ENCODE results near the gene MYO5C. TPM values are rescaled to one million over a fixed set of nuclear protein-coding genes. Genes with fewer than 3 reads are reported as not detected.
A peak's percentile ranks its signal among the peaks of the same experiment; 100 is the strongest.
"Not testable (repeated sequence)": the region's sequence is repeated elsewhere in the genome, so short reads cannot be mapped to it uniquely, and the experiment has no call there.

The MYO5C gene
- polyA plus RNA-seq, 1 donor: 32.7 TPM

DNA sequence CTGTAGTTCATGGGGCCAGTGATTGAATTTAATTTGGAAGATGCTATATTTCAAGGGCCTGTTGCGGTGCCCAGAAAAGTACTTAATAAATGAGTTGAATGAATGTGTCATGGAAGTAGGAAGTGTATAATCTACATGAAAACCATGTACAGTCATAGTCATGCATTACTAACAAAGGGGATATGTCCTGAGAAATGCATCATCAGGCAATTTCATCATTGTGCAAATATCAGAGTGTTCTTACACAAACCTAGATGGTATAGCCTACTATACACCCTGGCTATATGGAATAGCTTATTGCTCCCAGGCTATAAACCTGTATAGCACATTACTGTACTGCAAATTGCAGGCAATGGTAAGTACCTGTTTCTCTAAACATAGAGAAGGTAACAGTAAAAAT is 10.7 kb upstream of the MYO5C start:
- DNase-seq: no peak

DNA sequence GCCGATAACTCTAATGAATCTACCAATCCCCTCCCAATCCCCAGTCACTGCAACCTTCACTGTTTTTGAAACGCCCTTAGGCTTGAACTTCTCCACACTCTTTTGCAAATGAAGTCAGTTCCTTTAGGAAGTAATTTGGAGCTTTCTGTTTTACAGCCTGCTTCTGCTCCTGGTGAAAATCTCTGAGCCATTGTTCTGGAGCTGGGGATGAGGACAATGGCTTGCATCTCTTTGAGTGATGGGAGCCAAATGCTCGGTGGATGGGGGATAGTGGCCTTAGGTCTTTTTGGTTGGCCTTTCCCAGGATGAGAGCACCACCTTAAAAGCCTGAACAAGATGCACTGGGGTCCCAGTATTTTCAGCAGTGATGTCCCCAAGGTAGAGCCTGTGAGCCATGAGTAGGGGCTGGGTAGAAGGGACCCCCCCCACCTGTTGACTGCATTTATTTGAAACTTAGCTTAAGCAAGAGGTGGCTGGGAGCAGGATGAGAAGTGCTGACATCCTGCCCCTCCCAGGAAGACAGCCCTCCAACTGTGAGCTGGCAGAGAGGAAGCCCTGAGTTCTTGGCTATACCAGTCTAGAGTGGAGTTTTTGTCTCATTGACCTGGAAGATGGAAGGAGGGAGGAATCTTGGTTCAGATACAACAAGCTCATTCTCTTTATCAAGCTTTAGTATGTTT is 7.6 kb upstream of the MYO5C start:
- DNase-seq: no peak

DNA sequence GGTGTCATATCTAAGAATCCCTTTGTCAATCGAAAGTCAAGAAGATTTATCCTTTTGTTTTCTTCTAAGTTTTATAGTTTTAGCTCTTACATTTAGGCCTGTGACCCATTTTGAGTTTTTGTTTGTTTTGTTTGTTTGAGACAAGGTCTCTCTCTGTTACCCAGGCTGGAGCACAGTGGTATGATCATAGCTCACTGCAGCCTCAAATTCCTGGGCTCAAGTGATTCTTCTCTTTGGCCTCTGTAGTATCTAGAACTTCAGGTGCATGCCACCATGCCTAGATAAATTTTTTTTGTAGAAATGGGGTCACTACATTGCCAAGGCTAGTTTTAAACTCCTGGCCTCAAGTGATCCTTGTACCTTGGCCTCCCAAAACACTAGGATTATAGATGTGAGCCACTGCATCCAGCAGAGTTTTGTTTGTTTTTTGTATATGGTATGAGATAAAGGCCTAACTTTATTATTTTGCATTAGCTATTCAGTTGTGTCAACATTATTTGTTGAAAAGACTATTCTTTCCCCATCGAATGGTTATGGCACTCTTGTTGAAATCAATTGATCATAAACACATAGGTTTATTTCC is 5.8 kb upstream of the MYO5C start:
- DNase-seq: no peak

- peak; percentile 19 for DNase-seq
These were observed 653 bp downstream of the MYO5C start for GRCh38 chr15:52294881-52295420.

- no peak for DNase-seq
These were observed 2.7 kb downstream of the MYO5C start for GRCh38 chr15:52292780-52293392.

GRCh38 chr15:52291204-52291603 is 4.4 kb downstream of the MYO5C start:
- DNase-seq: no peak

DNA sequence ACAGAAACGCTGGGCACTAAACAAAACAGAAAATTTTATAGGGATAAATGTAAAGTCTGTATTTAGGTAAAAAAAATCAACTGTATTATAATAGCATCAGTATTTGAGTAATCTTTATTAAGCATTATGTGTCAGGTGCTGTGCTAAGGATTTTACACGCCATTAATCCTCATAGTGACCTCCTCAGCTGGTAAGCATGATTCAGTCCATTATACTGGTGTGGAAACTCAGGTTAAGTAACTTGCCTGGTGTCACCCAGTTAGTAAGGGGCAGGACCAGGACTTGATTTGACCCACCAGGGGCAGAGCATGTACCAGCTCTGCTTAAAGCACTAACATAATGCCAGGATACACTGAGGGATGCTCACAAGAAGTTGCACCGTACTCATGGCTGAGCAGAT is 4.8 kb downstream of the MYO5C start:
- no peak for DNase-seq

DNA sequence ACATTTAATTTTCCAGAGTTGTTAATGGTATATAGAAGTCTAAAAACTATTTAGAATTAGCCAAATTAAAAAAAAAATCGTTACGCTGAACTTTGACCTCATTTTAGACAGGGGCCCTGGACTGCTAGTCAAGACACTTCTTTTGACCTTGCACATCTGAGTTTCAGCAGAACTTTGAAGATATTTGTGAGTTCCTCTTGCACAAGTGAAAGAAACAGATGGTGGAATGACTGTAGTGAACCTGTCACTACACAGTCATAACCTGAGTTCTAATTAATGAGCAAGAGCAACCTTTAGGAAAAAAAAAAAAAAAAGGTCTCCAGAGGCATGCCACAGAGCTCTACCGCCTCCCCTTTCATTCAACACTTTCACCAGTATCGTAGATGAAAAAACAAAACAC is 5.3 kb downstream of the MYO5C start:
- DNase-seq: no peak

DNA sequence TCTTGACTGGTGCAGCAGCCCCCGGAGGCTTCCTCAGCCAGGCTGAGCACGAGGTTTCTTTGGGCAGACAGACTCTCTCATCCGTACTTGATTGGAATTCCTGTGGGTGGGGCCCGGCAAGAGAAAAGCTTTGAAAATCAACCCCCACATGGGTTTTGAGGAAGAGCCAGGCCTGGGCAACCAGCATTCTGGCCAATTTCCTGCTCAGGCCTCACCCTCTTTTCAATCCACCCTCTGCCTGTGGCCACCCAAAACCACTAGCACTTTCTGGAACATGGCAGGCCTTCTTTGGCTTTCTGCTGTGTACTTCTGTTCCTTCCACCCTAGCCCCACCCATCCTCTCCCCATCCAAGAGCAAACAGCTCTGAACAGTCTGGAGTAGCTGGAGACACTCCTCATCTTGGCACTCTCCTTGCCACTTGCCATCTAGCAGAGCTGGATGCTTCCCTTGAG is 5.9 kb downstream of the MYO5C start:
- no peak for DNase-seq

- no peak for DNase-seq
These were observed 6.6 kb downstream of the MYO5C start for GRCh38 chr15:52288986-52289385.

GRCh38 chr15:52288051-52288942 is 7.3 kb downstream of the MYO5C start:
- DNase-seq: peak; percentile 52

- no peak for DNase-seq
These were observed 8.5 kb downstream of the MYO5C start for GRCh38 chr15:52287114-52287513.

- DNase-seq: not testable (repeated sequence)
These were observed 9.7 kb downstream of the MYO5C start for GRCh38 chr15:52285941-52286340.

DNA sequence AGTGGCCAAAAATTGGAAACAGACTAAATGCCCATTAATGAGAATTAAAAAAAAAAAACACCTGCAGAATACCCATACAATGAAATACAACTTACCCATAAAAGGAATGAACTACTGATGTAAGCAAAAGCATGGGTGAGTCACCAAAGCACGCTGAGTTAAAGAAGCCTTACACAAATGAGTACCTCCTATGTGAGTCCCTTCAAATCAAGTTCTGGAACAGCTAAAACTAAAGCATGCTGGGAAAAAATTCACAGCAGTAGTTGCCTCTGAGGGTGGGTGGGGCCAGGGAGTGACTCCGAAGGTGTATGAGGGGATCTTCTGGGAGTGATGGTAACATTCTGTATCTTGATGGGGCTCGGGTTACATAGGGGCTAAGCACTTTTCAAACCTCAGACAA is 11.4 kb downstream of the MYO5C start:
- DNase-seq: no peak

GRCh38 chr15:52283281-52283680 is 12.3 kb downstream of the MYO5C start:
- no peak for DNase-seq

DNA sequence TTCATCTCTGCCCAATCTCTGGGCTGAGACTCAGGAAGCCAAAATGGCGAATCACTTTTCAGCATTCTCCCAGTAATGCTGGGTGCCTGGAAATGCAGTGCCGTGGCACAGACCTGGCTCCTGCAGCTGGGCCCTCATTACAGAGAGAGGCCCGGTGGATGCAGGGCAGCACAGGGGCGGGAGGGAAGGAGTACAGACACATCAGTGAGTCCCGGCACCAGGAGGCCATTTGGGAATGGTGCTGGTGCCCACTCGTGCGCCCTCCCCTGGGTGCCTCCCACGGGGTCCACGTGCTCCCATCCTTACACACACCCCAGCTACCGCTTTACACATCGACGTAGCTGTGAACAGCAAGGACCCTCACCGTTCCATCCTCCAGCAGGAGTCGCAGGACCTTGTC is 13.2 kb downstream of the MYO5C start:
- DNase-seq: no peak

GRCh38 chr15:52281085-52282035 is 14.2 kb downstream of the MYO5C start:
- no peak for DNase-seq

DNA sequence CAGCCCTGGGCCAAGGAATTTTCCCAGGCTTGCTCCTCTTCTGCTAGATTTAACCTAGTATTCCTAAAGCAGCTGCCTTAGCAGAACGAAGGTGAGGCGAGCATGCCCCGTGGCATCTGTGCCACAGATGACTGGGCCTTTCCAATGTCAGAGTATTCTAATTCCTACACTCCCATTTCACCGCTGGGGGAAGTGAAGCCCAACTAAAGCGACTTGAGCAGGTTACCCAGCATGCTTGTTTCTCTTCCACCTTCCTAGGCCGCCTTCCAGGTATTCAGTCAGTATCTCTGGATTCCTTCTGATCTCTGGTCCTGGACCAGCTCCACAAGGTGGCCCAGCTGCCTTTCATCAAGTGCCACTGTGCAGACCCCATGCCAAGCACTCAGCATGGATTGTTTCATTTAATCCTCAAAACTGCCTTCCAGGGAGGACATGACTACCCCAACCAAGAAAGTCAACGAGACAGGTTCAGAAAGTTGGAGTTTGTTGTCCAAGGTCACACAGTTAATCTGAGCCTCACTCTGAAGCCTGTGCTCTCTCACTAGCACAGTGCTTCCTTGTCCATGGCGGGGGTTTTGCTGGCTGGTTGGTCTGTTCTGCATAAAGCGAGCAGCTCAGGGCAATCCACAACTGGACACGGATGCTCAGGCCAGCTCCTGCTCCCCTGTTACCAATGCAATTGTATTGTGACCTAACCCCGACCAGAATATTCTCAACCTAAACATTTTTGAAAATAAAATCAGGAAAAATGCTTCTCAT is 15.1 kb downstream of the MYO5C start:
- no peak for DNase-seq

DNA sequence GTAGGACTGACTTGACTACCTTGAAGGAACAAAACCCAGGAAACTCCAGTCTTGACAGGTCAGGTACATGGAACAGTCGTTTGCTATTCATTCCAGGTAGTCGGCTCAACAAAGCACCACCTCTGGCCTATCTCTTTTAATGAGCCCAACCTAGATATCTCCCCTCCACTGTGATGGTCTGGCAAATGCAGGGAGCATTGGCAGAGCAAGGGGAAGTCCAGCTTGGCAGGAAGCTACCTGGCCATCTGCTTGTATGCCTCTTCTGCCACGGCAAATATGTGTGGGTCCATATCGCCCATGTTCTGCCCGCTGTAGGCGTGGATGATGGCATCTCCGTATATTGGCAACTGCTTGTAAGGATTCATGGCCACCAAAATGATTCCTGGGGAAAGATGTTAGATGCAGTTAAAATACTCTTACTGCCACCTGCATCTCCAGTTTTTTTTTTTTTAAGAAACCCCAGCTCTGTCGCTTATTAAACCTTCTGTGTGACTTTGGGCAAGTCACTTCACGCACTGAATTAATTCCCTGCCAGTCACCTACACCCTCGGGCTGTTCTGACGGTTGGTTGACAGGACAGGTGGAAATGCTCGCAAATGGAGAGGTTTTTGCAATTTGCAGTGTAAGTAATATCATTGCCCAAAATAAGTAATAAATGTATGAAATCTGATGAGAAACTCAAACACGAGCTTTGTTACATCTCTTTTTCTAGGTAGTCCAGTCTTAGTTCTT is 16.8 kb downstream of the MYO5C start:
- no peak for DNase-seq

DNA sequence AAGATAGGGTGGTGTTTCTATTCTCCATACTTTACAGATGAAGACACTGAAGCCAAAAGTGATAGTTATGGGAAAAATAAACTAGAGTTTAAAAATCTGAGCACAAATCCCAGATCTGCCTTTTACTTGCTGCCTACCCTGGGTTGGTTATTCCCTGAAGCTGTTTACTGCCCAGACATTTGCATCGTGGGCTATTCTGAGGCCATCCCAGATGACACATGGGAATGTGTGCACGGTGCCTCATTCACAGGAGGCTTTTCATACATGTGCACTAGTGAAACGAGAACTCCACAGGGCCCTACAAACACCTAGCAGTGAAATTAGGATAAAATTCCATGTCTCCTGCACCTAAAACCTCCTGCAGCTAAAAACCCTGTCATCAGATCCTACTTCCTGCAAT is 17.5 kb downstream of the MYO5C start:
- no peak for DNase-seq

All from left kidney (tissue), 2 donors.